H1 (cell line): Measurements from ENCODE around the gene EIF4A3. TPM values are rescaled to one million over a fixed set of nuclear protein-coding genes. Genes with fewer than 3 reads are reported as not detected.

Experiments
- BACH1 ChIP-seq: IDR thresholded peaks from 2 replicates; pipeline ENCODE4 v1.6.1; 2012; ENCODE audit warnings: low read length, improper control_type of control experiment
- BCL11A ChIP-seq, 2 experiments: IDR thresholded peaks; one replicate each; pipeline ENCODE4 v1.6.1; 2011; ENCODE audit warnings: low read depth in 2 of 2, low read length in 2 of 2, mild to moderate bottlenecking in 2 of 2
- CBX8 ChIP-seq: fragments of 300-800, 300-1000 bp; sonication (generic); IDR thresholded peaks from 2 replicates; pipeline ENCODE4 v1.7.1; 2016; ENCODE audit warnings: low read depth, low read length, borderline replicate concordance
- CTBP2 ChIP-seq: IDR thresholded peaks from 2 replicates; pipeline ENCODE4 v1.7.0; 2011; ENCODE audit warnings: borderline replicate concordance, mild to moderate bottlenecking, moderate library complexity, mixed read lengths, low read length; ENCODE audit not compliant: insufficient read depth, insufficient read length
- EGR1 ChIP-seq: IDR thresholded peaks from 2 replicates; pipeline ENCODE4 v1.6.1; 2011; ENCODE audit warnings: low read depth, low read length, borderline replicate concordance
- FOSL1 ChIP-seq: IDR thresholded peaks from 2 replicates; pipeline ENCODE4 v1.6.1; 2011; ENCODE audit warnings: mild to moderate bottlenecking, low read depth, low read length, moderate library complexity; ENCODE audit not compliant: insufficient read depth
- GABPA ChIP-seq: IDR thresholded peaks from 2 replicates; pipeline ENCODE4 v1.6.1; 2011; ENCODE audit warnings: mild to moderate bottlenecking, low read length, moderate library complexity, borderline replicate concordance; ENCODE audit not compliant: insufficient read depth
- GTF2F1 ChIP-seq: IDR thresholded peaks from 2 replicates; pipeline ENCODE4 v1.6.1; 2012; ENCODE audit warnings: low read depth, low read length, improper control_type of control experiment, borderline replicate concordance
- HDAC2 ChIP-seq, 2 experiments: fragments of 300-600 bp in 1 of 2; sonication (generic) in 1 of 2; IDR thresholded peaks; 2 replicates each; pipeline ENCODE4 v1.6.1; 2011 to 2012; ENCODE audit warnings: low read depth in 2 of 2, low read length in 2 of 2, mild to moderate bottlenecking in 2 of 2, moderate library complexity in 2 of 2, borderline replicate concordance in 1 of 2, inconsistent platforms in 1 of 2
- JUND ChIP-seq: IDR thresholded peaks from 2 replicates; pipeline ENCODE4 v1.6.1; 2011; ENCODE audit warnings: mild to moderate bottlenecking, improper control_type of control experiment, low read length
- KDM1A ChIP-seq: fragments of 200-600, 300-600 bp; sonication (generic); IDR thresholded peaks from 2 replicates; pipeline ENCODE4 v1.7.1; 2016; ENCODE audit warnings: mild to moderate bottlenecking, low read length, borderline replicate concordance
- KDM4A ChIP-seq: IDR thresholded peaks from one replicate; pipeline ENCODE4 v1.7.1; 2012; ENCODE audit warnings: low read depth, mild to moderate bottlenecking, moderate library complexity, low read length, inconsistent platforms; ENCODE audit not compliant: severe bottlenecking
- NANOG ChIP-seq: IDR thresholded peaks from 2 replicates; pipeline ENCODE4 v1.6.1; 2011; ENCODE audit warnings: low read length, low read depth, mild to moderate bottlenecking, inconsistent platforms; ENCODE audit not compliant: insufficient read depth, poor library complexity, severe bottlenecking
- NRF1 ChIP-seq: IDR thresholded peaks from 2 replicates; pipeline ENCODE4 v1.6.1; 2011; ENCODE audit warnings: mild to moderate bottlenecking, low read depth, low read length, improper control_type of control experiment
- POU5F1 ChIP-seq: IDR thresholded peaks from 2 replicates; pipeline ENCODE4 v1.6.1; 2011; ENCODE audit warnings: low read depth, mild to moderate bottlenecking, low read length, moderate library complexity
- RAD21 ChIP-seq, 2 experiments: IDR thresholded peaks in 1 of 2; conservative IDR thresholded peaks in 1 of 2; 2 replicates each; pipeline ENCODE4 v1.6.1; 2011; ENCODE audit warnings: low read depth in 2 of 2, low read length in 2 of 2, improper control_type of control experiment in 1 of 2, inconsistent platforms in 1 of 2, mild to moderate bottlenecking in 1 of 2, moderate library complexity in 1 of 2
- SIN3A ChIP-seq, 2 experiments: IDR thresholded peaks in 1 of 2; conservative IDR thresholded peaks in 1 of 2; 2 replicates each; pipeline ENCODE4 v1.6.1; 2011 to 2012; ENCODE audit warnings: low read length in 2 of 2, improper control_type of control experiment in 1 of 2, low read depth in 1 of 2, mild to moderate bottlenecking in 1 of 2
- SIX5 ChIP-seq: IDR thresholded peaks from 2 replicates; pipeline ENCODE4 v1.6.1; 2011; ENCODE audit warnings: mild to moderate bottlenecking, low read depth, low read length
- SP1 ChIP-seq: IDR thresholded peaks from 2 replicates; pipeline ENCODE4 v1.6.1; 2011; ENCODE audit warnings: low read depth, low read length
- SRF ChIP-seq: IDR thresholded peaks from 2 replicates; pipeline ENCODE4 v1.6.1; 2011; ENCODE audit warnings: mild to moderate bottlenecking, low read depth, low read length, moderate library complexity
- SUZ12 ChIP-seq: fragments of 200-600 bp; sonication (generic); IDR thresholded peaks from 2 replicates; pipeline ENCODE4 v1.6.1; 2012; ENCODE audit warnings: mild to moderate bottlenecking, inconsistent platforms, low read length, moderate library complexity, mixed read lengths
- TBP ChIP-seq: IDR thresholded peaks from 2 replicates; pipeline ENCODE4 v1.6.1; 2011; ENCODE audit warnings: low read depth, low read length, improper control_type of control experiment
- ZNF274 ChIP-seq: IDR thresholded peaks from 2 replicates; pipeline ENCODE4 v1.7.0; 2012; ENCODE audit warnings: low read length, borderline replicate concordance; ENCODE audit errors: extremely low read depth
- polyA plus RNA-seq, 7 experiments: library from polyadenylated mRNA; depleted of rRNA in 3 of 7; stranded (reverse) in 5 of 7; unstranded in 2 of 7; fragments of >200 nt in 5 of 7; fragments of 200-250 nt in 2 of 7; gene quantifications; 1 replicate in 5 of 7; 2 replicates in 1 of 7; 4 replicates in 1 of 7; pipeline versions ENCODE4 v1.2.1 to v1.2.3, GENCODE V29; 2011 to 2013; ENCODE audit warnings: missing spikeins in 2 of 7, mixed read lengths in 2 of 7
- total RNA-seq: library from RNA; stranded (reverse); fragmentation: NEBNext Ultra II Directional; extraction: Animal tissue kit (Norgen Biotek cat#: 25700); gene quantifications from 2 replicates; pipeline ENCODE4 v1.2.1, GENCODE V29; 2021

The EIF4A3 gene
- total and polyA plus RNA-seq, 2 of the 8 experiments (the other 6 are each of a cell fraction or from before 2014, with no cell fraction given): 142 to 146 TPM

DNA sequence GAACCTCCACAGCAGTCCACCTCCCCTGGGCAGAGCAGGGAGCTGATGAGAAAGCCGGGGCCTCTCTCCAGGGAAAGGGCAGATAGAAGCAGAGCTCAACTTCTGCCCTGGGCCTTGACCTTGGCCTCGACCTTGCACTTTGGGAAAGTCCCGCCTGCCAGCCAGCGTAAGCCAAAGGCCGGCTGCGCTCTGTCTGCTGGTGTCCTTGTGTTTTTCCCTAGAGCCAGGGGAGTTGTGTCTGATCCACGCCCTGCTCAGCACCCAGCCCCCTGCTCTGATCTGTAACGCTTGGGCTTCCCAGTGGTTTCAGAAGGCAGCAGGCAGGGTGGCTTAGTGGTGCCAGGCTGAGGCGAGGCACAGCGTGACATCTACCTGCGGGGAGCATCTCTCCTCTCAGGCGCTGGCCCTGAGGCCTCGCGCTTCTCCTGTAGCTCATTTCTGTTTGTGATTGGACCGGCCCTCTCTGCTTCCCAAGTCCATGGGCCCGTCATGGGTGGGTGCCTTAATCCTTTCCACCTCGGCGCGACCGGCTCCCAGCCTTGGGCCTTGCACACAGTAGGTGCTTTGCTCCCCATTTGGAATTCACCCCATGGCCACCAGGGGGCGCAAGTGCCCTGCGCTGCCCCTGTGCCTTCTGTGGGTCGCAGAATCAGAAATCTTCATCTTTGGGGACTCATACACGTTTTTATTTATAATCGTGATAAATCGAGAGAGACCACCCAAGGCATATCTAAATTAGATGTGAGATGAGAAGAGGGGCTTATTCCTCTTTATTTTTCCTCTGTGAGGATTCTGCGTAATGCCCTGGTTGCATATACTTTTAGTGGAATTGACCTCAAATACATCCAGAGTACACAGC, 49.0 kb upstream of the EIF4A3 start (continued):
- no peak for TF ChIP-seq KDM1A
- no peak for TF ChIP-seq GTF2F1
- no peak for TF ChIP-seq BACH1
- TF ChIP-seq ZNF274: no peak
- no peak for TF ChIP-seq SRF
- no peak for TF ChIP-seq POU5F1
- TF ChIP-seq EGR1: no peak
- no peak for TF ChIP-seq KDM4A
- TF ChIP-seq NANOG: no peak
- no peak for TF ChIP-seq TBP
- TF ChIP-seq JUND: no peak
- no peak for TF ChIP-seq BCL11A (IDR thresholded peaks at IDR 0.05; ENCODE audit: low read depth in 2 of 2, low read length in 2 of 2)
- TF ChIP-seq HDAC2 (IDR thresholded peaks at IDR 0.05; ENCODE audit: borderline replicate concordance in 1 of 2, low read depth in 2 of 2, low read length in 2 of 2): no peak
- TF ChIP-seq SIN3A (conservative IDR thresholded peaks at IDR 0.05 in 1 of 2, IDR thresholded peaks at IDR 0.05 in 1 of 2; ENCODE audit: low read depth in 1 of 2, low read length in 2 of 2): no peak
- no peak for TF ChIP-seq CTBP2
- no peak for TF ChIP-seq NRF1
- TF ChIP-seq CBX8: no peak
- peak; percentile 75; the same call in 1 of the 2 replicates for TF ChIP-seq GABPA
- no peak for TF ChIP-seq SUZ12
- no peak for TF ChIP-seq SP1
- TF ChIP-seq SIX5: no peak
- no peak for TF ChIP-seq FOSL1
- TF ChIP-seq RAD21 (IDR thresholded peaks at IDR 0.05 in 1 of 2, conservative IDR thresholded peaks at IDR 0.05 in 1 of 2; ENCODE audit: low read depth in 2 of 2, low read length in 2 of 2): peak; percentile 94 to 96
